ENCODE data around the gene IL1RAPL1.

- TF ChIP-seq, protein P1, sequence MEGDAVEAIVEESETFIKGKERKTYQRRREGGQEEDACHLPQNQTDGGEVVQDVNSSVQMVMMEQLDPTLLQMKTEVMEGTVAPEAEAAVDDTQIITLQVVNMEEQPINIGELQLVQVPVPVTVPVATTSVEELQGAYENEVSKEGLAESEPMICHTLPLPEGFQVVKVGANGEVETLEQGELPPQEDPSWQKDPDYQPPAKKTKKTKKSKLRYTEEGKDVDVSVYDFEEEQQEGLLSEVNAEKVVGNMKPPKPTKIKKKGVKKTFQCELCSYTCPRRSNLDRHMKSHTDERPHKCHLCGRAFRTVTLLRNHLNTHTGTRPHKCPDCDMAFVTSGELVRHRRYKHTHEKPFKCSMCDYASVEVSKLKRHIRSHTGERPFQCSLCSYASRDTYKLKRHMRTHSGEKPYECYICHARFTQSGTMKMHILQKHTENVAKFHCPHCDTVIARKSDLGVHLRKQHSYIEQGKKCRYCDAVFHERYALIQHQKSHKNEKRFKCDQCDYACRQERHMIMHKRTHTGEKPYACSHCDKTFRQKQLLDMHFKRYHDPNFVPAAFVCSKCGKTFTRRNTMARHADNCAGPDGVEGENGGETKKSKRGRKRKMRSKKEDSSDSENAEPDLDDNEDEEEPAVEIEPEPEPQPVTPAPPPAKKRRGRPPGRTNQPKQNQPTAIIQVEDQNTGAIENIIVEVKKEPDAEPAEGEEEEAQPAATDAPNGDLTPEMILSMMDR (IDR thresholded peaks at IDR 0.05 in 4 of 5, conservative IDR thresholded peaks at IDR 0.05 in 1 of 5), result no peak
- no peak for TF ChIP-seq POLR2A (IDR thresholded peaks at IDR 0.05)
Observed at GRCh38 chrX:29636331-29636730, 1049.1 kb downstream of the IL1RAPL1 start.

Data from gastrocnemius medialis (tissue), 4 donors.